Measurements from ENCODE around the gene PTPRM. TPM values are rescaled to one million over a fixed set of nuclear protein-coding genes. Genes with fewer than 3 reads are reported as not detected.

Gene PTPRM
- total RNA-seq, 1 donor from 2014 or later: 65.5 TPM

GRCh38 chr18:7839548-7839947 is 272.4 kb downstream of the PTPRM start:
- no peak for DNase-seq (ENCODE audit: low read depth)
- TF ChIP-seq CTCF (IDR thresholded peaks at IDR 0.05; ENCODE audit: insufficient read depth, low read length, poor library complexity, severe bottlenecking): no peak
- Histone ChIP-seq H3K4me3 (ENCODE audit: low read depth, low read length) (no peak overlapping the region), H3K27me3 (ENCODE audit: control insufficient read depth, insufficient read depth, low read length) (no peaks in the 10 kb centered on the region), H3K36me3 (ENCODE audit: control insufficient read depth, insufficient read depth, low read length) (no peaks in the 10 kb centered on the region)

DNA sequence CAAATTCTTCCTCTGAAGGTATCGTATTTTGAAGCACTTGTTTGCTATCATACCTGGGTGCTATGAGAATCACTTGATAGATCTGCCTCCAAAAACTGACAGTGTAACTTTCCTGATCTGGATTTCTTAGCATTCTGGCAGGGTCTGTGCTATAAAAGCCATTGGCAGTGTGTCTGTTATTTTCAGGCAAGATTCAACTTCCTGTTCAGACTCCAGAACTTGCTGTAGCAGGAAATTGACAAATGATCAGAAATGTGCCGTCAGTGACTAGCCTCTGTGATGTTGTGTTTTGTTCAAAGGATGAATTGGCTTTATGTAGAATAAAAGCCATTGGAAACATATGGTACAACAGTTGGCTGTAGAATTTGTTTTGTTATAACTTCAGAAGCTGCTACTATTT is 273.3 kb downstream of the PTPRM start:
- TF ChIP-seq CTCF (IDR thresholded peaks at IDR 0.05; ENCODE audit: insufficient read depth, low read length, poor library complexity, severe bottlenecking): no peak
- no peak for DNase-seq (ENCODE audit: low read depth)

GRCh38 chr18:7844017-7844416 is 276.9 kb downstream of the PTPRM start:
- no peak for DNase-seq (ENCODE audit: low read depth)
- Histone ChIP-seq H3K27me3 (ENCODE audit: control insufficient read depth, insufficient read depth, low read length) (no peaks in the 10 kb centered on the region), H3K4me3 (ENCODE audit: low read depth, low read length) (no peak overlapping the region), H3K36me3 (ENCODE audit: control insufficient read depth, insufficient read depth, low read length) (no peaks in the 10 kb centered on the region)
- TF ChIP-seq CTCF (IDR thresholded peaks at IDR 0.05; ENCODE audit: insufficient read depth, low read length, poor library complexity, severe bottlenecking): no peak

More for the DNA sequence above, 273.3 kb downstream of the PTPRM start:
- Histone ChIP-seq H3K27me3 (ENCODE audit: control insufficient read depth, insufficient read depth, low read length) (no peaks in the 10 kb centered on the region), H3K4me3 (ENCODE audit: low read depth, low read length) (no peak overlapping the region), H3K36me3 (ENCODE audit: control insufficient read depth, insufficient read depth, low read length) (no peaks in the 10 kb centered on the region)

DNA sequence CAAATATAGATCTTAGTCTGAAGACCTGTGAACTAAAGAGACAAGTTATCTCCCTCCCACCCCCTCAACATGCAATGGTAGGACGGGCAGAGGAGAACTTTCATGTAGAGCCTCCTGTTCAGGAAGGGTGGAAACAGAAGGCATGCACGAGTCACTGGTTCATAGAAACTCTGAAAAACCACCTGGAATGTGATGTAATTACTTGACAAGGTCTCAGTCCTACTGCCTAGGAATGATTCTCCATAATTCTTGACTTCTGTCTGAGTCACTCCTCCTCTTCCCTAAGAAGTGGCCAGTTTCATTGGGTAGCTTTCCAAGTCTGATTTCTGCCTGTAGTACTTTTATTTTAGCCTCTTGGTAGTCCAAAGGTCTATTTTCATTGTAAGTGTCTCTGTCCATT is 277.3 kb downstream of the PTPRM start:
- peak; percentile 14 for DNase-seq (ENCODE audit: low read depth)
- Histone ChIP-seq H3K4me3 (ENCODE audit: low read depth, low read length) (no peak overlapping the region), H3K27me3 (ENCODE audit: control insufficient read depth, insufficient read depth, low read length) (no peaks in the 10 kb centered on the region), H3K36me3 (ENCODE audit: control insufficient read depth, insufficient read depth, low read length) (no peaks in the 10 kb centered on the region)
- no peak for TF ChIP-seq CTCF (IDR thresholded peaks at IDR 0.05; ENCODE audit: insufficient read depth, low read length, poor library complexity, severe bottlenecking)

DNA sequence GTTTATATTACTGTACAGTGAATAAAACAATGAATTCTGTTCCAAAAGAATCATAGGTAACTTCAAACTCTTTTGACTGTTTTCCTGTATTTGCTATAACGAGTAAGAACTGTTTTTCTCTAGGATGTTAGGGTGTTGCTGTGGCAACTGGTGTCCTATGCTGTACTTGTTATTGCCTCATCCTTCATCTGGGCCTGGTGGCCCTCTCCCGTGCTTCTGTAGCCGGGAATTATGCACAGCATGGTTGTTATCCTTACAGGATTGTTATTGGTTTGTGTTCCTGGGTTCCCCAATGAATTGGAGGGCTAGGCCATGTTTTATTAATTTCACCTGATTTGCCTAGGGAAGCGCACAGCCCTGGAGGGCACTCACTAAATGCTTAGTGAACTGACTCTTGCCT is 279.2 kb downstream of the PTPRM start:
- Histone ChIP-seq H3K4me3 (ENCODE audit: low read depth, low read length) (no peak overlapping the region), H3K27me3 (ENCODE audit: control insufficient read depth, insufficient read depth, low read length) (no peaks in the 10 kb centered on the region)
- DNase-seq (ENCODE audit: low read depth): no peak

More for the DNA sequence above, 279.2 kb downstream of the PTPRM start:
- no peaks in the 10 kb centered on the region for H3K36me3 ChIP-seq (ENCODE audit: control insufficient read depth, insufficient read depth, low read length)
- no peak for TF ChIP-seq CTCF (IDR thresholded peaks at IDR 0.05; ENCODE audit: insufficient read depth, low read length, poor library complexity, severe bottlenecking)
